Hepatic stellate cell (primary cell): Measurements from ENCODE around the gene TPM3.
"Not testable (repeated sequence)": the region's sequence is repeated elsewhere in the genome, so short reads cannot be mapped to it uniquely, and the experiment has no call there.

Source experiments
- DNase-seq: peaks from one replicate; pipeline ENCODE4 v3.0.0; 2011; ENCODE audit warnings: low spot score

Gene TPM3

GRCh38 chr1:154191990-154192461 is at the start of gene TPM3:
TPM3 (minus strand) TSS chr1:154192100; CDS start chr1:154192018, 82 bp downstream.
- no peak for DNase-seq

- DNase-seq: no peak
Observed at GRCh38 chr1:154240294-154240833, 48.5 kb upstream of the TPM3 start.

GRCh38 chr1:154239491-154239890 is 47.6 kb upstream of the TPM3 start:
- DNase-seq: no peak

- no peak for DNase-seq
Observed at GRCh38 chr1:154237880-154238506, 46.1 kb upstream of the TPM3 start.

GRCh38 chr1:154237435-154237834 is 45.5 kb upstream of the TPM3 start:
- no peak for DNase-seq

GRCh38 chr1:154236855-154237254 is 45.0 kb upstream of the TPM3 start:
- DNase-seq: no peak

GRCh38 chr1:154233127-154233526 is 41.2 kb upstream of the TPM3 start:
- DNase-seq: not testable (repeated sequence)

- not testable (repeated sequence) for DNase-seq
Observed at GRCh38 chr1:154231112-154231511, 39.2 kb upstream of the TPM3 start.

GRCh38 chr1:154225370-154225769 is 33.5 kb upstream of the TPM3 start:
- no peak for DNase-seq

GRCh38 chr1:154223621-154224020 is 31.7 kb upstream of the TPM3 start:
- DNase-seq: no peak

- DNase-seq: no peak
Observed at GRCh38 chr1:154222918-154223317, 31.0 kb upstream of the TPM3 start.

- no peak for DNase-seq
Observed at GRCh38 chr1:154222518-154222917, 30.6 kb upstream of the TPM3 start.

- peak; percentile 51 for DNase-seq
Observed at GRCh38 chr1:154221278-154222001, 29.5 kb upstream of the TPM3 start.

- no peak for DNase-seq
Observed at GRCh38 chr1:154220970-154221277, 29.0 kb upstream of the TPM3 start.

- DNase-seq: peak; percentile 93
Observed at GRCh38 chr1:154220071-154220969, 28.4 kb upstream of the TPM3 start, which contains the start of gene UBAP2L. UBAP2L (plus strand) TSS chr1:154220955; CDS start chr1:154225124, 4,169 bp downstream.

- DNase-seq: peak; percentile 14
Observed at GRCh38 chr1:154219541-154219940, 27.6 kb upstream of the TPM3 start.

GRCh38 chr1:154218545-154218944 is 26.6 kb upstream of the TPM3 start:
- DNase-seq: no peak

GRCh38 chr1:154213274-154213673 is 21.4 kb upstream of the TPM3 start:
- peak; percentile 46 for DNase-seq

- DNase-seq: no peak
Observed at GRCh38 chr1:154212083-154212482, 20.2 kb upstream of the TPM3 start.

GRCh38 chr1:154208677-154209388 is 16.9 kb upstream of the TPM3 start:
- DNase-seq: no peak

- no peak for DNase-seq
Observed at GRCh38 chr1:154207262-154207661, 15.4 kb upstream of the TPM3 start.

GRCh38 chr1:154206196-154206595 is 14.3 kb upstream of the TPM3 start, which contains the start of gene CFAP141:
CFAP141 (minus strand) TSS chr1:154206333; CDS start chr1:154206307, 26 bp downstream.
- DNase-seq: no peak
